Measurements from ENCODE around the gene GDF2.

GRCh38 chr10:47320812-47321211 is 1.4 kb upstream of the GDF2 start:
- no peak for TF ChIP-seq POLR2A (IDR thresholded peaks at IDR 0.05)
- TF ChIP-seq CTCF (IDR thresholded peaks at IDR 0.05) = no peak

All from uterus (tissue), 2 donors.